LHCN-M2 (cell line): Measurements from ENCODE around the gene TESK2. TPM values are rescaled to one million over a fixed set of nuclear protein-coding genes. Genes with fewer than 3 reads are reported as not detected.
"Not testable (repeated sequence)": the region's sequence is repeated elsewhere in the genome, so short reads cannot be mapped to it uniquely, and the experiment has no call there.

Source experiments
- DNase-seq: peaks from one replicate; pipeline ENCODE4 v3.0.0-alpha.2; 2012; ENCODE audit warnings: low read depth
- total RNA-seq: library from RNA; depleted of rRNA; stranded (reverse); fragments of >200 nt; gene quantifications from 2 replicates; pipeline ENCODE4 v1.2.3, GENCODE V29; 2014

Gene TESK2
- total RNA-seq, 1 experiment from 2014 or later, result 1.3 TPM

DNA sequence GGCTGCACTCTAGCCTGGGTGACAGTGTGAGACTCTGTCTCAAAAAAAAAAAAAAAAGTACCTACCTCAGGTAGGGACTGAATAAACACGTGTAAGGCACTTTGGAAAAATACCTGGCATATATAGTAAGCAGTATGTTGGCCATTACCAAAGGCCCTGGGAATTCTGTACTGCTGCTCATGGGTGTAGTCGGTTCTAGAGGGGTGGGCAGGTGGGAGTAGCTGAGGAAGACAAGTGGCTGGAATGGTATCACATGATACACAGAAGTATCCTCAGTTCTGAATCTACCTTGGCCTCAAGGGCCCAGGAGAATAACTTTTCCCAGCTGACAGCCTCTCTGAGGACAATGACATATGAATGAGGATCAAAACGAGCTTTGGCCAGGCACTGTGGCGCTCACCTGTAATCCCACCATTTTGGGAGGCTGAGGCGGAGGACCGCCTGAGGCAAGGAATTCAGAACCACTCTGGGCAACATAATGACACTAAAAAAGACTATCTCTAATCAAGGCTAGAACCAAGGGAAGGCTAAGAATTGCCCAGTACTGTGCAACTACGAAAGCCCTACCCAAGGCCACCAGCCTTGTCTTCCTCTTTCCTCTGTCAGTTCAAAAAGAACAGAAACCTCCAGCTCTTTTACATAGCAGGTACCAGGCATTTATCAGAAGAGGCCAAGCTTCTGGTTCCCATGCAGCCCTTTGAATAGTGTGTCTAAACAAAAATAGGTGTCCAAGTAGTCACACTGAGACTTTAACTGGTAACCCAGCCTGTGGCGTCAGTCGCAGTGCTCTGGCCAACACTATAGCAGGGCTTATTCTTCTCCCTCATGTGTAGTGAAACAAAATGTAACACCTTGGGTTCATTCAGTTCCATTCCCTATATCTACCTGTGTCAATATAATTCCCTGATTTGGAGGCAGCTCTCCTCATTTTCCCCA lies 19.3 kb upstream of the TESK2 start:
- DNase-seq, result no peak

DNA sequence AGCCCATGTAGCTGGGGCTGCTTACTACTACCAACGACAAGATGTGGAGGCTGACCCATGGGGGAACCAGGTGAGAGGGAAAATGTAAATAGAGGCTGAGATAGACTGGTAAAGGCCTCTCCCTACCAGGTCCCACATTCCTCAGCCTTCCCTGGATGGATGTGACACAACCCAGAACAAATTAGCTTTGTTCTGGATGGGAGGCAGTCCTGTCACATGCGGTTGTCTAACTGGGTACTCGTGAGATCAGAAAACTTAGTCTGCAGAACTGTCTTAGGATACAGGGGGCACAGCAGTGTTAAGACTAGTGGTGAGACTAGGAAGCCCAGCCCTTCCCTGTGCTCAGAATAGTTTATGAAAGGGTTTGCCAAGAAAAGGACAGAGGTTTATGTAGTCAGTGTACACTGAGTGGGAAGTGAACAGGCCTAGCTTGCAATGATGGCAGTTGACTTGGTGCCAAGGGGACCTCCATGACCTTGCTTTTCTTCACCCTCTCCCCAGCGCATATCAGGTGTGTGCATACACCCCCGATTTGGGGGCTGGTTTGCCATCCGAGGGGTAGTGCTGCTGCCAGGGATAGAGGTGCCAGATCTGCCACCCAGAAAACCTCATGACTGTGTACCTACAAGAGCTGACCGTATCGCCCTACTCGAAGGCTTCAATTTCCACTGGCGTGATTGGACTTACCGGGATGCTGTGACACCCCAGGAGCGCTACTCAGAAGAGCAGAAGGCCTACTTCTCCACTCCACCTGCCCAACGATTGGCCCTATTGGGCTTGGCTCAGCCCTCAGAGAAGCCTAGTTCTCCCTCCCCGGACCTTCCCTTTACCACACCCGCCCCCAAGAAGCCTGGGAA lies 17.6 kb upstream of the TESK2 start:
- DNase-seq, result peak; percentile 18

DNA sequence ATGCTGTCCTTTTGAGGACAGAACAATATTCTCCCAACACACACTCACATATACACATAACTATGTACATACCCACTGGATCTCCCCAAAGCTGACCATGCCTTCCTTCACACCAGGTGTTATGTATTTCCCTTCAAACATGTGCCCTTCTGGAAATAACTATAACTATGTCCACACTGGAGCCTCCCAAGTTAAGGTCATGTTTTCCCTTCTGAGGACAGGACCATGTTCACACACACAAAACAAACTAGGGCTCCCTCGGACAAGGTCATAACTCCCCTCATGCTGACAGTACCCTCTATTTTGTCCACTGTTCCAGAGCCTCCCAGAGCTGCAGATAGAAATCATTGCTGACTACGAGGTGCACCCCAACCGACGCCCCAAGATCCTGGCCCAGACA lies 16.9 kb upstream of the TESK2 start:
- no peak for DNase-seq

DNA sequence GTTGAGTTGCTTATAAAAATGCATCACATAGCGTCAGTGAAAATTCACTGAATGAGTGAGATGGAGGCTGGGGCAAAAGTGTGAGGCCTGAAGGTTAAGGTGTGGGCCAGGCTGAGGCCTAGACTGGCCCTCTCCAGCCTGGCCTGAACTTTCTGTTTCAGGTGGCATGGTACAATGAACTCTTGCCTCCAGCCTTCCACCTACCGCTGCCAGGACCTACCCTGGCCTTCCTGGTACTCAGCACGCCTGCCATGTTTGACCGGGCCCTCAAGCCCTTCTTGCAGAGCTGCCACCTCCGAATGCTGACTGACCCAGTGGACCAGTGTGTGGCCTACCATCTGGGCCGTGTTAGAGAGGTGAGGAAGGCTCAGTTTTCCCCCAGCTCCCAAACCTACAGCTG lies 16.2 kb upstream of the TESK2 start:
- no peak for DNase-seq

DNA sequence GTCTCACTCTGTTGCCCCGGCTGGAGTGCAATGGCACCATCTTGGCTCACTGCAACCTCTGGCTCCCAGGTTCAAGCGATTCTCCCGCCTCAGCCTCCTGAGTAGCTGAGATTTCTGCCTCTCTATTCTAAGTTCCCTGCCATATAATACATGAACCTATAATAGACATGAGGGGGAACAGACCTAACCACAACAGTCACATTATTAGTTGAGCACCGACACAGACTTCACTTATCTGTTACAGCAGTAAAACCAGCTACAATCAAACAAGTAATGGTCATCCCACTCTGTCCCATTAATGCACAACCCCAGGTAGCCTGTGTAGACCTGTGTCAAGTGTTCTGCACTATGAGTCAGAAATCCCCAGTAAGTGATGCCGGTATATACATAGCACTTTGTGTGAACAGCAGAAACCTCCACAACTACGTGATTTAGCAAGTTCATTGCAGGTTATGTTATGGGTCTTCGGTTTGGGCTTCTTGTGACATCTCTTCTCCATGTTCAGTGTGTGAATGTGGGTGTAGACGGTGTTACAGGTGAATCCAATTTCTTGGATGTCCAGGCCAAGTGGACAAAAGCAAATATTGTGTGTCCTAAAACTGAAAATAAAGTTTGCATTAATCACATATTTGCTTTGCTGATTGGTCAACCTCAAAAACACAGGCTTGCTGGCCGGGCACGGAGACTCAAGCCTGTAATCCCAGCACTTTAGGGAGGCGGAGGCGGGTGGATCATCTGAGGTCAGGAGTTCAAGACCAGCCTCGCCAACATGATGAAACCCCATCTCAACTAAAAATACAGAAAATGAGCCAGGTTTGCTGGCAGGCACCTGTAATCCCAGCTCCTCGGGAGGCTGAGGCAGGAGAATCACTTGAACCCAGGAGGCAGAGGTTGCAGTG lies 12.7 kb upstream of the TESK2 start:
- no peak for DNase-seq

DNA sequence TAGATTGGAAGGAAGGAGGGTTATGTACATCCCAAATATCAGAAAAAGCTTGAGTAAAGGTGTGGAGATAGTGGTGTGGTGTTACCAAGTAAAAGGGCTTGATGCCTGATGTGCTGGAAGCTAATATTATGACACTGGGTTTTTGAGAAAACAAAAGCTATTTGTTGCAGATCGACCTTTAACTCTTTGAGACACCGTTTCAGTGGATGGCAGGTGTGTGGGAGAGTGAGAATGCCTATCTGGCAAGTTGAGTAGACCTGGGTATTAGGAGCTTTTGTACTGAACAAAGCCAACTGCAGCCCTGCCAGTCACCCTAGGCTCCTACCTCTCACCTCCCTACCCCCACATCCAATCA lies 10.5 kb upstream of the TESK2 start:
- DNase-seq, result no peak

DNA sequence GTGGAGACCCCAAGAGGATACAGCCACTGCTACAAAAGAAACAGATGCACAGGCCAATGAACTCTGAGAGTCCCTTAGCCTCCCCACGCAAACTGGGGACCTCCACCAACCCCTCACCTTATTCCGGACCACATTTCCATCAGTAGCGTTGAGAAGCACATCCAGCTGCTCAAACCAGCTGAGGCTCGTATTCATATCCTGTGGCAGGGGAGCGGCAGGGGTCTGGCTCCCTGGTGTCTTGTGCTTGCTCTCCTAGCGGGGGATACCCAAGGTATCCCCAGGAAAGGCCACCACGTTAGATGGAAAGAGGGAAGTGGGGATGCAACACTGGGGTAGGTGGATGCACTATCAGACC lies 8.4 kb upstream of the TESK2 start:
- no peak for DNase-seq

DNA sequence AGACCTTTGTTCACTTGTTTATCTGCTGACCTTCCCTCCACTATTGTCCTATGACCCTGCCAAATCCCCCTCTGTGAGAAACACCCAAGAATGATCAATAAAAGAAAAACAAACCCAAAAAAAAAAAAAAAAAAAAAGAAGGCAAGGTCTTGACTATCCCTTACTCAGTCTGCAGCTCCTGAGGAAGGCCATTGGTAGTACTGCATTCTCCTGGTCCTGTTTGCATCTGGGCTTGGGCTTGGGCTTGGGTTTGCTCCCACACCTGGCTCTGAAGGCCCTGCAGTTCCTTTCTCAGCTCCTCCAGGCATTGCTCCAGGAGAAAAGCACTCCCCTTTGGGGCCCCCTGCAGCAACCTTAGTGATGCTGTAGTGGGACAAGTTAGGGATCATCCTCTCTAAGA lies 7.3 kb upstream of the TESK2 start:
- no peak for DNase-seq

DNA sequence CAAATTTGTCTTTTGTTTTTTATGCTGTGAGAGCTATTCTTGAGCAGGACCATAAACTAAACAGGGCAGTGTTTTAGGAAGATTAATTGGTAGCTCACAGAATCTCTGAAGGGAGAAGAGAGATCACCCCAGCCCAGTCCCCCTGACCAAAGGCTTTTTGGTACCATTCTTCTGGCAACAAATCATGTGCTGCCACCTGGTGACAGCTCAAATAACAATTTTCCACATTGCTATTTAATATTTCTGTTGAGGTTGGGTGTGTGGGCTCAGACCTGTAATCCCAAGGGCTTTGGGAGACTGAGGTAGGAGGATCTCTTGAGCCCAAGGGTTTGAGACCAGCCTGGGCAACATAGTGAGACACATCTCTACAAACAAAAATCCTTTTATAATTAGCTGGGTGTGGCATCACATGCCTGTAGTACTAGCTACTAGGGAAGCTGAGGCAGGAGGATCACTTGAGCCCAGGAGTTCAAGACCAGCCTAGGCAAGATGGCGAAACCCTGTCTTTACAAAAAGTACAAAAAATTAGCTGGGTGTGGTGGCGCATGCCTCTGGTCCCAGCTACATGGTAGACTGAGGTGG lies 2.2 kb upstream of the TESK2 start:
- DNase-seq, result peak; percentile 52

DNA sequence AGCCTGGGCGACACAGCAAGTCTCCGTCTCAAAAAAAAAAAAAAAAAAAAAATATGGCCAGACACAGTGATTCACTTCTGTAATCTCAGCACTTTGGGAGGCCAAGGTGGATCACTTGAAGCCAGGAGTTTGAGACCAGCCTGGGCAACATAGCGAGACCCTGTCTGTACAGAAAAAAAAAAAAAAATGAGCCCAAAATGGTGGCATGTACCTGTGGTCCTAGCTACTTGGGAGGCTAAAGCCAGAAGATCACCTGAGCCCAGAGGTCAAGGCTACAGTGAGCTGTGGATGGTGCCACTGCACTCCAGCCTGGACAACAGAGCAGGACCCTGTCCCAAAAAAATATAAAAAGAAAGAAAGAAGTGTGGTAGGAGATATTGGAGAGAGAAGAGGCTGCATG lies 1.7 kb upstream of the TESK2 start:
- DNase-seq, result no peak

DNA sequence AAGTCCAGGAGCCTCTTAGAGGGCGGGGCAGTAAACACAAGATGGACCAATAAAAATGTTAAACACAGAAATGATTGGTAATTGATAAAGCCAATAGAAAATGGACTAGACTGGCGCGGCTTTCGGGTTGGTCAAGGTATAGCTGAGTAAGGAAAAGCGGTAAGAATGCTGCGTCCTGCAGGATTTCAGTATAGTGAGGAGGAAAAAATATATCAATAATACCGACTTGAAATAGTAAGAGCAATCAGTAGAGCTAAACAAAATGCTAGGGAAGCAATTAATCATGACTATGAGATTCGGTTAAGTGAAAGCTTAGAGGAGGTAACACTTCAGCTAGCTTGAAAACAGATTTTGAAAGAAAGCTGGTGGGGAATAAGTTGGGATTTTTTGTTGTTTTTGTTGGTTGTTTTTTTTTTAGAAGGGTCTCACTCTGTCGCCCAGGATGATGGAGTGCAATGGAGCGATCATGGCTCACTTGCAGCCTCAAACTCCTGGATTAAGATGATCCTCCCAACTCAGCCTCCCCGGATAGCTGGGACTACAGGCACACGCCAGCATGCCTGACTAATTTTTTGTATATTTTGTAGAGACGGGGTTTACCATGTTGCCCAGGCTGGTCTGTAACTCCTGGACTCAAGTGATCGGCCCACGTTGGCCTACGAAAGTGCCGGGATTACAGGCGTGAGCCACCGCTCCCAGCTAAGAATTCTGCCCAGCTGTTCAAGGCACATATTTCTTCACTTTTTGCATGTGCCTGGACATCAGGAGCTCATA lies 711 bp upstream of the TESK2 start:
- DNase-seq, result no peak

DNA sequence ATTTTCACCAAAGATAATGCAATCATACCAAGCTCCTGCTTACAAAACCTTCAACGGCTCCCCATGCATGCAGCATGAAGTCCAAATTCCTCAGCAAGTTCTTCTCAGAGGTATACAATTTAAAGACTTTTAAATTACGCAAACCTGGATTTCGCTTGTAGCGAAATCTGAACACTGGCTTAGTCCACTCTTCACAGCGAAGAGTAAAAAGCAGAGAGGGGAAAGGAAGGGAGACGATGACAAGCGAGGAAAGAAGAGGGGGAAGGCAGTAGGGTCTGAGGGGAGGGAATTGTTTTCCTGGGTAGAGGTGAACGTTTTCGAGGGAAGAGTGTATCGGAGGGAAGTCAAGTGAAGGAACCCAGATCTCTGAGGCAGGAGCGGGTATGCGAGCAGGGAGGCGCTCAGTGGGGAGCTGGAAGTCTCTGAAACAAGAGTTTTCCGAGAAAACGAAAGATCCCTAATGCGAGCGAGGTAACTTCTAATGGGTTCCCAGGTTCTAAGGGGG lies 790 bp downstream of the TESK2 start:
- no peak for DNase-seq

DNA sequence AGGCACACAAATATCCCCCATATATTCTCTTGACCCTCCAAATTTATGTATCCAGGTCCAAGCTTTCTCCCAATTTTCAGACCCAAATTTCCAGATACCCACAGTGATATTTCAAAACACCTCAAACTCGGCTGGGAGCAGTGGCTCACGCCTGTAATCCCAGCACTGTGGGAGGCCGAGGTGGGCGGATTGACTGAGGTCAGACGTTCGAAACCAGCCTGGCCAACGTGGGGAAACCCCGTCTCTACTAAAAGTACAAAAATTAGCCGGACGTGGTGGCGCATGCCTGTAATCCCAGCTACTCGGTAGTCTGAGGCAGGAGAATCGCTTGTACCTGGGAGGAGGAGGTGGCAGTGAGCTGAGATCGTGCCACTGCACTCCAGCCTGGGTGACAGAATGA lies 1.6 kb downstream of the TESK2 start:
- DNase-seq, result not testable (repeated sequence)

DNA sequence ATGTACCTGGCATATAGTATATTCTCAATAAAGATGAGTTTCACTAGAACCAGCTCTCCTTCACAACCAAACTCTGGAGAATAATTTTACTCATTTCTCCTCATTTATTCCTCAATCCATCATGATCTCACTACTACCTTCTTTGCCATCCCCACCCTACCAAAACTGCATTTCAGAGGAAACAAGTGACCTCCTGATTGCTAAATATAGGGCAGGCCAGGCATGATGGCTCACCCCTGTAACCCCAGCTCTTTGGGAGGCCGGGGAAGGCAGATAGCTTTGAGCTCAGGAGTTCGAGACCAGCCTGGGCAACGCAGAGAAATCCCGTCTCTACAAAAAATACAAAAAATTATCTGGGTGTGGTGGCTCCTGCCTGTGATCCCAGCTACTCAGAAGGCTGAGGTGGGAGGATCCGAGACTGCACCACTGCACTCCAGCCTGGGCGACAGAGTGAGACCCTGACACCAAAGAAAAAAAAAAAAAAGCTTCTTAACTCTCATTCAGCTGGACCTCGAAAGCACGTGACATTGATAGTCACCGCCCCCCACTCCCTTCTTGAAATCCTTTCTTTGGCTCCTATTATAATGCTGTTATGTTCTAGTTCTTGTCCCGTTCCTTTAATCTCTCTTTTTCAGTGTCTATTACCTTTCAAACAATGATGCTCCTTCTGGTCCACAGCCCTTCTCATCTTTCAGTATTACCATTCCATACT lies 2.1 kb downstream of the TESK2 start:
- no peak for DNase-seq

DNA sequence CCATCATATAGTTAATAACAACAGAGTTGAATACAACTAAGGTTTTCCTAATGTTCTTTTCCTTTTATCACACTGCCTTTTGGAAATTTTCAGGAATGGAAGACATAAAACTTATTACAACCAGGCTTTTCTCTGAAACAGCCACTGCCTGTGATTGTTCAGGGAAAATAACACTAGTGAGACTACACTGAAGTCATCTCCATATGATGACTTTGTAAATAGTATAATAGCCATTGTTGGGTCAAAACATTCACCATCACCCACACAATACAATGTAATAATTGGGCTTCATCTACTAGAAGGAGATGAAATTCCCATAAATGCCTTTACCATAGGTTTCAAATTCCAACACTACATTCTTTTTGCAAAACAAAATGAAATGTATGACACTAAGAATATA lies 5.0 kb downstream of the TESK2 start:
- no peak for DNase-seq

DNA sequence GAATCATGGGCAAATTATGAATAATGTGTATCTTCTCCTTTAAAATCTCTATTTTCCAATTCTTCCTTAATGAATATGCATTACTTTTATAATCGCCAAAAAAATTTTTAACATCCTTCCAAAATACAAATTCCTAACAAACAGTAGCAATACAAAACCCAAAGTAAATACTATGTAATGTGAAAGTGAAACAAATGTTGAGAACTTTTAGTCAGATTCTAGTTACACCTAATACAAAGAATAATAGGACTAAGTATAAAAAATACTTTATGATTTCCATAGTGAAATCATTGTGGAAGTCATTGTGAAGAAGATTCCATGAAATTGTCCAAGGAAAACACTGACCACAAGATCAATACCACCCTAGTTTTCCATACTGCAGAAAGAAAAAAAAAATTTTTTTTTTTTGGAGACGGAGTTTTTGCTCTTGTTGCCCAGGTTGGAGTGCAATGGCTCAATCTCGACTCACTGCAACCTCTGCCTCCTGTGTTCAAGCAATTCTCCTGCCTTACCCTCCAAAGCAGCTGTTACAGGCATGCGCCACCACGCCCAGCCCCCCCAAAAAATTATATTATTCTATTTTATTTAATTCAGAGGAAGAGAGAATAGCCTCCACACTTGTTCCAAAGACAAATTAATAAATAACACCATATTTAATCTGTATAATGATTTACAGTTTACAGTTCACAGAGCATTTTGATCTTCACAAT lies 11.8 kb downstream of the TESK2 start:
- DNase-seq, result no peak

DNA sequence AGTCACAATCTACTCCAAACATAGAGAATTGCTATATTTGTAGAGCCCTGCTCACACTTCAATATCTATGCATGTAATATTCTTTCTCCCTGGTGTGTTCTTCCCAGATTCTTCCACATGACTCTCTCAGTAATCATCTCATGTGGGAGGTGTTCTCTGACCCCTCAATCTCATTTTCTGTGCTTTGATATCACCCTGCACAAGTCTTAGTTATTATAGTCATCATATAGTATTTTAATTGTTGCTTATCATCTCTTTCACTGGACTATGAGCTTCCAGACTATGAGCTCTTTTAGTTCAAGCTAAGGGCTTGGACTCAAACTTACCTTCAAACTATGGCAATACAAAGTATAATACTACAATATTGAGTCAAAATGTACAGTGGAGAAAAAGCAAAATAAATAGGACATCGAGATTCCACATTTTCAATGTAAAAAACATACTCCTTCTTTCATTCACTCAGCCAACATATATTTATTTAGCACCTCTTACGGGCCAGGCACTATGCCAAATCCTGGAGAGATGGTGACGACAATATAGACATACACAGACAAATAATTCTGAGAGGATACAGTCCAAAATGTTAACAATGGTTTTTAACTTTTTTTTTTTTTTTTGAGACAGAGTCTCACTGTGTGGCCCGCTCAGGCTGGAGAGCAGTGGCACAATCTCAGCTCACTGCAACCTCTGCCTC lies 12.7 kb downstream of the TESK2 start:
- DNase-seq, result no peak

DNA sequence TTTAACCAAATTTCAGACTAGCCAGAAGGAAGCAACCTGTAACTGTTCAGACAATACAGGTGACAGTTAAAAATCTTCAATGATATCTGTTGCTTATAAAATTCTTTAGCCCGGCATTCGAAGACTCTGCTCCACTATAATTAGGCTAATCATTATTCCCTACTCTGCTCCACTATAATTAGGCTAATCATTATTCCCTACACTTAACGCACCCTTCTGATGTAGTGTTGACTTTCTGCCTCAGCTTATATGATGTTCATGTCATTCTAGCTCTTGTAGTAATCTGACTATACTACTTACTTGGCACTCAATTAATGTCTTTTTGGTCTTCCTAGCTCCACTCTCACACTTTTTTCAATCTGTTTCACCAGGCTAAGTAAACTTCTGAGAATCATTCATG lies 13.3 kb downstream of the TESK2 start:
- DNase-seq, result no peak

DNA sequence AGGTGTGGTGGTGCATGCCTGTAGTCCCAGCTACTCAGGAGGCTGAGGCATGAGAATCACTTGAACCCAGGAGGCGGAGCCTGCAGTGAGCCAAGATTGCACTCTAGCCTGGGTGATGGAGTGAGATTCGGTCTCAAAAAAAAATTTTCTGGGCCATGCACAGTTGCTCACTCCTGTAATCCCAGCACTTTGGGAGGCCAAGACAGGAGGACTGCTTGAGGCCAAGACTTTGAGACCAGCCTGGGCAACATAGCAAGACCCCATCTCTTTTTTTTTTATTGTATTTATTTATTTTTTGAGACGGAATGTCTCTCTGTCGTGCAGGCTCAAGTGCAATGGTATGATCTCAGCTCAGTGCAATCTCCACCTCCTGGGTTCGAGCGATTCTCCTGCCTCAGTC lies 16.8 kb downstream of the TESK2 start:
- DNase-seq, result not testable (repeated sequence)
